NCI-H526 (cell line): Measurements from ENCODE around the gene HOMER2.

Experiments
- DNase-seq, 2 experiments: peaks; one replicate each; lab custom pipeline; 2025; lab: John Stamatoyannopoulos, UW

The HOMER2 gene

DNA sequence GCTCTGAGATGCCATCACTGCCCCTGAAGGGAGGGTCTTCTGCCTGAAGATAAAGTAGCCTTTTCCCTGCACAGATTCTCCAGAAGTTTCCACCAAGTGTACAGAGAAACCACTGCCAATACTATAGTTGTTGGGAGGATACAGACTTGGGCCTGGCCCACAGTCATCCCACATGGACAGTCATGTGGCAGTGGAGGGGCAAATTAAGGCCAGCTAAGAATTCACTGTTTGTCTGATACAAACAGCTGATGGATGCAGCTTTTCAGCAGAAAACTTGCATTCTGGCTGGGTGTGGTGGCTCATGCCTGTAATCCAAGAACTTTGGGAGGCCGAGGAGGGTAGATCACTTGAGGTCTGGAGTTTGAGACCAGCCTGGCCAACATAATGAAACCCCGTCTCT lies 22.1 kb downstream of the HOMER2 start:
- DNase-seq: no peak

DNA sequence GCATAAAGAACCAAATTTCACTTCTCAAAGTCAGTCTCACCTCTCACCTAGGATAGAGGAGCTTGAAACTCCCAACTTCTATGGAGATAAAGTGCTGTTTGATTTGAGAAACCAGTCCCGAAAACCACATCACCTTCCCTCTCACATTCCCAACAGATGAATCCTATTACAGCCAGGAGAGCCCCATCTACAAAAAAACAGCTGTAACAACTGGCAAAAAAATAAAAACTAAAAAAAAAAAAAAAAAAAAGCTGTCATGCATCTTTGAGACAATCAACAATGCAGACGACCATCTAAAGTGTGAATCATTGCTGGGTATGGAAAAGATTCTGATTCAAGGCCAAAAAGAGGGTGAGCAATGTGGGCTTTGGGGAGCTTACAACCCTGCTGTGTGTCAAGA lies 23.8 kb downstream of the HOMER2 start:
- no peak for DNase-seq

DNA sequence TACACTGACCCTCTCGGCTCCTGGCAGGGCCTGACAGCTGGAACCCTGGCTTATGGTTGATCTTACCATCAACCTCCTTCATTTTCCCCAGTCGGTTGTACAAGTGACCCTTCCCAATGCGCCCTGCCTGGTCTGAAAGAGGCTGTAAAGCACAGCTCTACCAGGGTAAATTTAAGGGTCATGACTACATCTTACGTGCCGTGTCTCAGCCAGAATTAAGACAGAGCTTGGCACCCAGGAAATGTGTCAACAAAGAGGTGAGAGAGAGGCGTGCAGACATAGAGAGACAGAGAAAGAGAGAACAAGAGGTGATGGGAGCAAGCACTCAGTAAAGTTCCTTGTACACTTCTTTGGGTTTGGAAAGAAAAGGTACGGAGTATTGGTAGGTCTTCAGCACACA lies 28.8 kb downstream of the HOMER2 start:
- DNase-seq: no peak

DNA sequence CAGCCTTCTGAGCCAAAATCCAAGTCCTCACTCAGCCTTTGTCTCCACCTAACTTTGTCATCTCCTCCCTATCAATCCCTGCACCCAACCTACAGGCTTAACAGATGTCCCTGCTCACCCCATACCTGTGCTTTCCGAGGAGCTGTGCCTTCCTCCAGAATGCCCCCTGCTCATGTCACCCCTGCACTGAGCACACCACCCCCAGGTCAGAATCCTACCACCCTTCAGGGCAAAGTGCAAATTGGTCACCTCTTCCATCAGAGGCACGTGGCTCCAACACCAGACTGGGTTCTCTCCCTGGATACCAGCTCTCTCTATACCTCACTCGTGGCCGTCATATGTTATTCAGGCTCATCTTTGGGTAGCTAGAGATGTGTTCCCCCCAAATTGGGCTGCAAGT lies 29.8 kb downstream of the HOMER2 start:
- DNase-seq: no peak

DNA sequence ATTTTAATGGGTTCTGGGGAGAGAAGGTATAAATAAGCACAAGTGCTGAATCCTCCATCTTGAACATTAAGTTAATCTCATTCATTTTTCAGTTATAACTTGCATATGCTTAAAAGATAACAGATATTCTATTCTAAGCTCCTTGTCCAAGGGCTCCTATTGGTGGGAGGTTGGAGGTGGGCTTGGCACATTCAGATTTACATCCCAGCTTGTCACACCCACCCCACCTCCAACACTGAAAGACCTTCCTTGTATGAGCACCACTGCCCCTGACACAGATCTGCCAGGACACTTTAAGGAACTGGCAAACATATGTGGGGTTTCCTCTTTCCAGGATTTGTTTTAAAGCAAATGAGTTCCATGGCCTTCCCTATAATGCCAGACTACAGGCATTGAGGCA lies 30.6 kb downstream of the HOMER2 start:
- DNase-seq: no peak

DNA sequence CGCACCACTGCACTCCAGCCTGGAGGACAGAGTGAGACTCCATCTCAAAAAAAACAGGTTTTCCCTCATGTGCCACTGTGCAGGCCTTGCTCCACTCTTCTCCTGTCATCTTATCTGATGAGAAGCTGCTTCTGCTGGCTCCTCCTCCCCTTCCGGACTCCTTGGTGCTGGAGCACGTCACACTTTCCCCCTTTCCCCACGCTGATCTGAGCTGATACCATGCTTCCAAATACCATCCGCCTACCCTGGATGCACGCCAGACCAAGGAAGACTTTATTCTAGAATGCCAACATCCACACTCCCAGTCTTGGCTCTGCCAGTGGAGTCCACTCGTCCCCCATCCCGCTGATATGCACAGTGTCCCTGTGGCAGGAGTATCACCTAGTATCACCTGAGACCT lies 31.3 kb downstream of the HOMER2 start:
- no peak for DNase-seq

DNA sequence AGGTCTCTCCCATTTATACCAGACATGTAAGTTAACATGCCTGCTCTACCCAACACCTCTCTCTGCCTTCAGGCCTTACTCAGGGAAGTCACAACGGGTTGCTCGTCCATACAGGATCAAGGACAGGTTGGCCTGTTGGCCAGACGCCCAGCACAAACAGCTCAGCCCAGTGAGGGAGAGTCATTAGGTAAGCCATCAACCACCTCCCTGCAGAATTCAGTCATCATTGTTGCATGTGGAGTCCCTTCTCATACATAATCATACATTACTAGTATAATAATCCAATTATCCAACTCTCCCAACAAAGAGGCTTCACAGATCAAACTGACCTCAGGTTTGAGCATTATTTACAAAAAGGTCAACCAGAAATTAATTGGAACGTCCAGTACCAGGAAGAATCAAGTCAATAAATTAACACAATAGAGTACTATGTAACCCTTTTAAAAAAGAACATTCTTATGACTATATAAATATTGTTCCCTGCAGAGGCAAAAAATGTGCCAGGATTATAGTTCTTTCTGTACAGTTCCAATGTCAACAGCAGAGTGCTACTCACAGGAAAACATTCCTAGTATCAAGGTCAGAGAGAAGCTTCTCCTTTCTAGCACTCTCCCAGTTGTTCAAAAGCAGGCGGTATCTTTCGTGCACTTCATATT lies 33.2 kb downstream of the HOMER2 start:
- DNase-seq: no peak

DNA sequence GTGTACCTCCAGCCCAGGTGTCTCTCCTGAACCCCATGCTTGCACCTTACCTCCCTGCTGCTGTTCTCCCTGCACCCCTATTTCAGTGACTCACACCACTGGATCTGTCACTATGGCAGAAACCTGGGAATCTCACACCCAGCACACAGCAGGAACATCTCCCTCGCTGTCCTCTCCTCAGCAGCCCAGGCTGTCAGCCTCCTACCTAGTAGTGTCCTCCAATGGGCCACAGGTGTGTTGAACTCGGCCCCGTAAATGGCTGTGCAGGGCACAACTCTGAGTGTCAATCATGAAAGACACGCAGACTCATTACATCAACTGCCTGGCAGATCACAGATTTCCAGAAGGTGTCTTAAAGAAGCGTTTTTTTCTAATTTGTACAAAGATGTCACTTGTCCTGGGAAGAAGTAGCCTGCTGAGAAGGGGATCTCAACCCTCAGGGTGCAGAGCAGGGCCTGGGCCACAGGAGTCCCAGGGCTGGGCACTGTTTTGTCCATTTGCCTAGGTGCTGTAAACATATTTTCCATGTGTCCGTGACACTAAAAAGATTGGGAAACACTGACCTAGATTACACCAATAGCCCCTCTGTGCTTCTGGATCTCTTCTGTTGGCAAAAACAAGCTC lies 33.8 kb downstream of the HOMER2 start:
- no peak for DNase-seq

DNA sequence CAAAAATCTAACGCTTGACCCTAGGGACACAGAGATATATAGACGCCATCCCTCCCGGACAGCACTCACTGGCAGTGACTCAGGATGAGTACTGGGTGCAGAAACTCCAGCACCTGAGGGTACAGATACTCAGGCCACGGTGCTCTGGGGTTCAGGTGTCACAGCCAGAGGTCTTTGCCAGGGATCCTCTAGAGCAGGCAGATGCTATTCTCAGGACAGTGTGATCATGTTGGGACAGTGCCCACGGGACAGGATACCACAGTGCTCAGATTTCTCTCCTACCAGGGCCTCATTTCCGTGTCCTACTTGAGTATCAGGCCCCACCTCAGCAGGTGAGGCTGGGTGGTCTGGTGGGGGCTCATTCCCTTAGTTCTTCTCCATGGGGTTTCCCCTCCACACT lies 34.4 kb downstream of the HOMER2 start:
- DNase-seq: no peak

DNA sequence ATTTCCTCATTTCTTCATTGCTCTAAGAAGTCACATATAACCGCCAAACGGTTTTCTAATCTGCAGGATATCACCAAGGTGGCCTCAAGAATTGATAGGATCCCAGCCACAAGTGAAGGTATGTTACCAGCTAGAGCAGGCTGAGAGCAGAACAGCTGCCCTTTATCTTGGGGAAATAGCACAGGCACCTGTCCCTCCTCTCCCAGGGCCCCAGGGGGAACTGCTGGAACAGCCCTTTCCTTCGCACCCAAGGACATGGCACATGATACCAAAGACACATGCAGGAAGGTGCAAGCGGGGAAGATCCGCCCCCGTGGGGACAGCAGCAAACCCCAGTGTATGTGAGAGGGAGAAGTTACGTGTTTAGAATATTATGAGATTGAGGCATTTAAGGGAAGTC lies 35.3 kb downstream of the HOMER2 start:
- DNase-seq: no peak

DNA sequence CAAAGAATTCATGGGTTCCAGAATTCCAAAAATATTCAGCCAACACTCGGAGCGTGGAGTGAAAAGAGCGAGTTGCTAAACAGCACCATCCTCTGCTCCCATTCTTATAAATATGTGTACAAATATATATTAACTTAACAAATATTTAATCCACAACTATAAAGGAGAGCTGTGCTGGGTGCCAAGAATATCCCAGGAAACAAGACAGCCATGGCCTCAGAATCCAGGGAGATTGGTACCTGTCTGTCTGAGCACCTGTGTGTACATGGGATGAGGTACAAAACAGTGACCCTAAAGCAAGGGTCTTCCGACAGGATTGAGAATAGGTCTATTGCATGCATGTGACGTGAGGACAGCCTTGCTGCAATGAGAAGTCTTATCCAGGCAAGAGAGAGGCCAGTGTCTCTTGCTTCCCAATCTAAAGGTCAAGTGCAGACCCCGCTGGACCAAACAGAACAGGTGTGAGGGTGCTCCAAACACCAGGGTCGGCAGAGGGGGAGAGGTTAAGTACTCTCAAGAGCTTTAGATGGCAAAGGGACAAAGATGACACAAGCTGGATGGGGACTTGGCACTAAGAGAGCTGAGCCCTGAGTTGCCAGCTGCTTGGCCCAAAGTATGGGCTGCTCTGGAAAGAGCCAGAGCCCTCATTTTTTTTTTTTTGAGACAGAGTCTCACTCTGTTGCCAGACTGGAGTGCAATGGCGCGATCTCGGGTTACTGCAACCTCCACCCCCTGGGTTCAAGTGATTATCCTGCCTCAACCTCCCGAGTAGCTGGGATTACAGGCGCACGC lies 36.2 kb downstream of the HOMER2 start:
- no peak for DNase-seq

DNA sequence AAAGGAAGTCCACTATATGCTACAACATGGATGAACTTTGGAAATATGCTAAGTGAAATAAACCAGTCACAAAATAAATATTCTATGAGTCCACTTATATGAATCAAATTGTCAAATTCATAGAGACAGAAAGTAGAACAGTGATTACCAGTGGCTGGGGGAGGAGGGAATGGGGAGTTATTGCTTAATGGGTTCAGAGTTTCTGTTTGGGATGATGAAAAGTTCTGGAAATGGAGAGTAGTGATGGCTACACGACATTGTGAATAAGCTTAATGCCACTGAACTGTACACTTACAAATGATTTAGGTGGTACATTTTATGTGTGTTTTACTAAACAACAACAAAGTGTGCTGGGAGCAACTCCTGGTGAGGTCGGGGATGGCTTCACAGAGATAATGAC lies 38.1 kb downstream of the HOMER2 start:
- no peak for DNase-seq

DNA sequence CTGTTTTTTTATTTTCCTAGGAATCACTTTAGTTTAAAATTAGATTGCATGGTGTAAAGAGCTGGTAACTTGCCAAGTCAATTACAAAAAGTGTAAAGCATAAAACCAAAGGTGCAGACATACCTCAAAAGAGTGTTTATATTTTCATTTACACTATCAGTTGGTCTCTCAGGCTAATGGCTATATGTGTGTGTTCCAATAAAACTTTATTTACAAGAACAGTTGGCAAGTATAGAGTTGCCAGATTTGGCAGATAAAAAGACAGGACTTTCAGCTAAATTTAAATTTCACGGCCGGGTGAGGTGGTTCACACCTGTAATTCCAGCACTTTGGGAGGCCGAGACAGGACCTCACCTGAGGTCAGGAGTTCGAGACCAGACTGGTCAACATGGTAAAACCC lies 41.1 kb downstream of the HOMER2 start:
- no peak for DNase-seq

DNA sequence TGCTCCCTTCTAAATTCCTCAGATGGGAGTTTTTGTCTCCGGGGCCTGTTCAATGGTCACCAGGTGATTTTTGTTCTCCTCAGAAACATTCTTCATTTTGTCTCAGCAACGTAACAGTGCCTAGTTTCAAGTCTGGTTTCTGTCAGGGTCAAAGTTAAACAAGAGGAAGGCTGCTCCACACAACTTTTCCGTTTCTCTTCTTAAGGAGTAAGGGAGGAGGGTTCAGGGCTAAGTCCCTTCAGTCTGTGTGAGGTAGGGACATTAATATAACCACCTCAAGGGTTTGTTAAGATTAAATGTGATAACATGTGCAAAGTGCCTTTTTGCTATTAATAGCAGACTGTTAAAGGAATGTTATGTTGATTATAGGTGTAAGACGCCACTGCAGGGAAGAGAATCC lies 41.8 kb downstream of the HOMER2 start:
- DNase-seq: no peak

DNA sequence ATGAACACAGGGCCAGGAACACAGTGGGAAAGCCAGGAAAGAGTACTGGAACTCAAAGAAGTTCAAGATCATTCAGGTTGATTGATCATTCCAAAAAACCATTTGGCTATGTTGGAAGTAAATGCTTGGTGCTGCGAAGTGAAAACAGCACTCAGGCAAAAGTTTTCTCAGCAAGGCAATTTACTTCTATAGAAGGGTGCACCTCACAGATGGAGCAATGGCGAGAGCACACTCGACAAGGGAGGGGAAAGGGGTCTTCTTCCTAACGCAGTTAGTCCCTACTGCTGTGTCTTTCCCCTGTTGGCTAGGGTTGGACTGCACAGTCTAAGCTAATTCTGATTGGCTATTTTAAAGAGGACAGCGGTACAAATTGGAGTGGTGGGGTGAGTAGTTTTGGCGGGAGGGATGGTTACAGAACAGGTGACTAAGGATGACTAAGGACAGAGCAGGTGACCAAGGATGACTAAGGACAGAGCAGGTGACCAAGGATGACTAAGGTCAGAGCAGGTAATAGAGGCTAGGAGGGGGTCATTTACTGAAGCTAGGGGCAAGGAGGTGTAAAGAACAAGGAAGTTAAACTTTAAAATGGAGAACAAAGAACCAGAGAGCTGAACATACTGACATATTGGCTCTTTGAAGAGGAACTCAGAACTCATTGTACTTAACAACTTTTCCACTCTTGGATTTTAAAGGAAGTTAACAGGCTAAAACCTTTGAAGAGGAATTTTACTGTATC lies 43.3 kb downstream of the HOMER2 start:
- no peak for DNase-seq

DNA sequence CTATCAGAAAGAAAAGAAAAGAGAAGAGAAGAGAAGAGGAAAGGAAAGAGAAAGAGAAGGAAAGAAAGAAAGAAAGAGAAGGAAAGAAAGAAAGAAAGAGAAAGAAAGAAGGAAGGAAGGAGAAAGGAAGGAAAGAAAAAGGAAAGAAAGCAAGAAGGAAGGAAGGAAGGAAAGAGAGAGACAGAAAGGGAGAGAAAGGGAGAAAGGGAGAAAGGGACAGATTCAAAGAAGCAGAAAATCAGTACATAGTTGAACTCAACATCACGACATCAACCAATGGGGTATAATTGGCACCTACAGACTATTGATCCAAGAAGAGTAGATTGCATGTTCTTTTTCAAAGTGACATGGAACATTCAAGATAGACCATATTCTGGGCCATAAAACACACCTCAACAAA lies 45.2 kb downstream of the HOMER2 start:
- DNase-seq: no peak

DNA sequence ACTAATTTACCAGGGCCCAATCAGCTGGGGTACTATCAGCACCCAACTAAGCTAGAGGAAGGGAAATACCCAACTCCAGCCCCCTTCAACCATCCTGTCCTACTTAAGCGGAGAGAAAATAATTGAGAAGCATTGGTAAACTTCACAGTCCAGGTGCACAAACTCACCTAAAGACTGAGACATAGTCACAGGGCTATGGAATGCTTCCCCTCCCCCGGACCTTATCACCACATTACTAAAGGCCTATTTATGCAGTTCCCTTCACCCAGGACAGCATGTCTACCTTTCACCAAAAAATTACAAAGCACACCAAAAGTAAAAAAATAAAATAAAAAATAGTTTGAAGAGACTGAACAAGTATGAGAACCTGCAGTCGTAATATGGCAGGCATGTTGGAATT lies 47.9 kb downstream of the HOMER2 start:
- no peak for DNase-seq

DNA sequence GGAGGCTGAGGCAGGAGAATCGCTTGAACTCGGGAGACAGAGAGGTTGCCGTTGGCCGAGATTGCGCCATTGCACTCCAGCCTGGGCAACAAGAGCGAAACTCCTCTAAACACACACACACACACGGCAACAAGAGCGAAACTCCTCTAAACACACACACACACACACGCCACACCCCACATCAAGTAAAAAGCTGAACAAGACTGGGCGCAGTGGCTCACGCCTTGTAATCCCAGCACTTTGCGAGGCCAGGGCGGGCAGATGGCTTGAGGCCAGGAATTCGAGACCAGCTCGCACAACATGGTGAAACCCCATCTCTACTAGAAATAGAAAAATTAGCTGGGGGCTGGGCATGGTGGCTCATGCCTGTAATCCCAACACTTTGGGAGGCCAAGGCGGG lies 49.0 kb downstream of the HOMER2 start:
- no peak for DNase-seq

DNA sequence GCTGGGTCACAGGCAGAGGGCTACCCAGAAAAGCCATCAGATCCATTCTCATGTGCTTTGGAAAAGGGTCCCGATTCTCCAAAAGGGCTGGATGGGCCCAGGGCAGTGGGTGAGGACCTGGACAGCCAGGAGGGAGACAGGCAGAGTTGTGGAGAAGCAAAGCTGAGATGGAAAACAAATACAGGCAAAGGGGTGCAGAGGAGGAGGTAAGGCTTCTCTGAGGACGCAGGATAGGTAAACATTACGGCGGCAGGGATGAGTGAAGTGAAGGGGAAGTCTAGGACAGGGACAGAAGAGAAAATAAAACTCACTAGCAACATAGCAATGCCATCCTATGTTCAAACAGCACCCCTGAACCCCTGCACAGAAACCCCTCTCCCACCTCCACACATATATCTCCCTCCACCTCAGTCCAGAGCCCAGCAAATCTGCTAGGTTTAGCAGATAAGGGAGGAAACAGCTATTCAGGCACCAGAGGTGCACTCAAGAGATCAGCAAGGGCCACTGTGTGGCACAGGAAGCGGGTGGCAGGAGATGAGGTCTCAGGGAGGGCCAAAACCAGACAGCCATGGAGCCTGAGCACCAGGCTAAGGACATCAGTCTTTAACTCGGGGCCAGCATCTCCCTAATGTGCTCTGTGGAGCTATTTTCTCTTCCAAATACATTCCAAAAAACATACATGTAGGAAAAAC lies 51.3 kb downstream of the HOMER2 start:
- DNase-seq: no peak

DNA sequence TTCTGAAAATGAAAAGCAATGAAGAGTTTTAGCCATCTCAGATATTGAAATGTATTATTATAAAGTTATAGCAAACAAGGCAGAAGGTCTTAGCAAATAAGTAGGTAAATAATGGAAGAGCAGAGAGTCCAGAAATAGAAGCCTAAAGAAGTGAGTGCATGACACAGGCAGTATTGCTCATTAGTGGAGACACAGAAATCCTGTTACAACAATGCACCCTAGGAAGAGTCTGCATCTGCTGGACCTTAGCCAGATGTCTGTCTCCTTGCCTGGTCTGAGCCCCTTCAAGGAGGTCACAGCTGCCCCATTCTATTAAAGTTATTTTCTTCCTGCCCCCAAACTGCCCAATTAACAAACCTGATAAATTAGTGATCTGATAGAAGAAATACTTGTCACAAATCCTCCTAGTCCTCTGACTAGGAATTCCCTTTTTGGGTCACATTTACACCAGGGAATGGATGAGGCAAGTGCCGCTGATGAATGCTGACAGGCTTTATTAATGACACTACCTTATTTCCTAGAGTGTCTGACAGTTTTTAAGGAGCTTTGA lies 51.9 kb downstream of the HOMER2 start:
- DNase-seq: no peak

DNA sequence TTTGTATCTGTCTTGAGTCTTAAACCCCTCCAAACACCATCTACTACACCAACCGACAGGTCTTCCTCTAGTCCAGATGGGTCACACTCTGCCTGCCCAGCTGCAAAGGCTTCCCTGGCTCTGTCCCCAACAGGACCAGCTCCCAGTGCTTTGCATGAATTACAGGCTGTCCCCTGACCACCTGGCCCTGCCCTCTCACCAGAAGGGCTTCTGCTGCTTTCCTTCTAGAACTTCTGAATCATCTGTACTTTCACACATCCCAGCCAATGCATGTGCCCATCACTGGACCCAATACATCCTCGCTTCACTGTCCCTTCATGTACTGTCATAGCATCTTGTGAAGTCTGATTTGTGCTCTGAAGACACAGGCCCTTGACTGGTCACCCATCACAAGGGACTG lies 53.6 kb downstream of the HOMER2 start:
- DNase-seq: no peak

DNA sequence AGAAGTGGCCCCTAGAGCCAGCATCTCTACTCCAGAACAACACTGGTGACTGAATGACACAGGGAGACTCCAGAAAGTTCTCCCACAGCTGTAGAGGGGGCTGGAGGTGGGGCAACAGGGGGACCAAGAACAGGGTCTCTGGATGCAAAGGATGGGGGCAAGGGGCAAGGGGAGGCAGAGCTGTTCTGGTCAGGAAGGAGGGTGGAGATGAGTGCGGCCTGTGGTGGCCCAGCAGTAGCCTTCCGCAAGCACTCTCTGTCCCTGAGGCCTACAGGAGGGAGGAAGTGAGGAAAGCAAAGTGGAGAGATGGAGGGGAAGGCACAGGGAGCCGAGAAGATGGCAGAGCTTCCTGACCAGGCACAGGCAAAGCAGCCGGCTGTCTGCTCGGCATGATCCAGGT lies 56.5 kb downstream of the HOMER2 start:
- no peak for DNase-seq
